ENCODE data around the gene FEM1B.

Gene FEM1B

GRCh38 chr15:68305420-68305871 is 27.9 kb downstream of the FEM1B start:
- no peak for DNase-seq (ENCODE audit: low read depth in 4 of 4, low spot score in 1 of 4)

- DNase-seq (ENCODE audit: low read depth in 4 of 4, low spot score in 1 of 4): no peak
Observed at GRCh38 chr15:68307131-68307928, 29.8 kb downstream of the FEM1B start.

GRCh38 chr15:68309024-68309423 is 31.5 kb downstream of the FEM1B start:
- DNase-seq (ENCODE audit: low read depth in 4 of 4, low spot score in 1 of 4): no peak

- DNase-seq (ENCODE audit: low read depth in 4 of 4, low spot score in 1 of 4): no peak
Observed at GRCh38 chr15:68310178-68310803, 32.7 kb downstream of the FEM1B start.

- DNase-seq (ENCODE audit: low read depth in 4 of 4, low spot score in 1 of 4): no peak
Observed at GRCh38 chr15:68310804-68311463, 33.4 kb downstream of the FEM1B start.

GRCh38 chr15:68311464-68311835 is 33.9 kb downstream of the FEM1B start:
- DNase-seq (ENCODE audit: low read depth in 4 of 4, low spot score in 1 of 4): no peak

- no peak for DNase-seq (ENCODE audit: low read depth in 4 of 4, low spot score in 1 of 4)
Observed at GRCh38 chr15:68311859-68312557, 34.5 kb downstream of the FEM1B start.

- no peak for DNase-seq (ENCODE audit: low read depth in 4 of 4, low spot score in 1 of 4)
Observed at GRCh38 chr15:68312701-68313204, 35.2 kb downstream of the FEM1B start.

GRCh38 chr15:68313501-68314410 is 36.2 kb downstream of the FEM1B start:
- DNase-seq (ENCODE audit: low read depth in 4 of 4, low spot score in 1 of 4): no peak

- DNase-seq (ENCODE audit: low read depth in 4 of 4, low spot score in 1 of 4): no peak
Observed at GRCh38 chr15:68314563-68314962, 37.0 kb downstream of the FEM1B start.

GRCh38 chr15:68315035-68315434 is 37.5 kb downstream of the FEM1B start:
- no peak for DNase-seq (ENCODE audit: low read depth in 4 of 4, low spot score in 1 of 4)

GRCh38 chr15:68315495-68316031 is 38.0 kb downstream of the FEM1B start:
- no peak for DNase-seq (ENCODE audit: low read depth in 4 of 4, low spot score in 1 of 4)

- DNase-seq (ENCODE audit: low read depth in 4 of 4, low spot score in 1 of 4): no peak
Observed at GRCh38 chr15:68316061-68316804, 38.7 kb downstream of the FEM1B start.

GRCh38 chr15:68317281-68318007 is 39.9 kb downstream of the FEM1B start:
- no peak for DNase-seq (ENCODE audit: low read depth in 4 of 4, low spot score in 1 of 4)

- no peak for DNase-seq (ENCODE audit: low read depth in 4 of 4, low spot score in 1 of 4)
Observed at GRCh38 chr15:68318008-68318835, 40.7 kb downstream of the FEM1B start.

- DNase-seq (ENCODE audit: low read depth in 4 of 4, low spot score in 1 of 4): no peak
Observed at GRCh38 chr15:68318931-68319909, 41.7 kb downstream of the FEM1B start.

- no peak for DNase-seq (ENCODE audit: low read depth in 4 of 4, low spot score in 1 of 4)
Observed at GRCh38 chr15:68319997-68320396, 42.5 kb downstream of the FEM1B start.

All from stimulated activated CD4-positive, alpha-beta T cell treated with anti-CD3 and anti-CD28 coated beads, Interleukin-1b, Interleukin-23, amount 100 ng/mL, for 24 hours (primary cell).